Mesothelial cell of epicardium (in vitro differentiated cells): ENCODE measurements around the gene YARS1. TPM values are rescaled to one million over a fixed set of nuclear protein-coding genes. Genes with fewer than 3 reads are reported as not detected.
A peak's percentile ranks its signal among the peaks of the same experiment; 100 is the strongest.

Source experiments
- DNase-seq, 2 experiments: peaks; one replicate each; pipeline ENCODE4 v3.0.0; 2021; ENCODE audit warnings: low spot score in 2 of 2; ENCODE audit not compliant: unreplicated experiment in 2 of 2
- H3K27ac Mint-ChIP-seq: 2 replicates; pipeline ENCODE4 v1.8.0; 2021; ENCODE audit warnings: mixed read lengths
- H3K27me3 Mint-ChIP-seq: 2 replicates; pipeline ENCODE4 v1.8.0; 2021; ENCODE audit warnings: low read depth, mixed read lengths
- H3K36me3 Mint-ChIP-seq: 2 replicates; pipeline ENCODE4 v1.8.0; 2021; ENCODE audit warnings: mixed read lengths
- H3K4me1 Mint-ChIP-seq: 2 replicates; pipeline ENCODE4 v1.8.0; 2021; ENCODE audit warnings: mixed read lengths
- H3K4me3 Mint-ChIP-seq: 2 replicates; pipeline ENCODE4 v1.8.0; 2021; ENCODE audit warnings: mild to moderate bottlenecking, moderate library complexity, mixed read lengths
- H3K9me3 Mint-ChIP-seq: 2 replicates; pipeline ENCODE4 v1.8.0; 2021; ENCODE audit warnings: mixed read lengths
- CTCF ChIP-seq: fragments of 200-600 bp; sonication (generic); IDR thresholded peaks from one replicate; pipeline ENCODE4 v1.5.0; 2021; ENCODE audit warnings: antibody characterized with exemption; ENCODE audit not compliant: unreplicated experiment
- total RNA-seq: library from RNA; stranded (reverse); gene quantifications from 3 replicates; pipeline ENCODE4 v1.2.1, GENCODE V29; 2021

Gene YARS1
- total RNA-seq, 1 donor from 2014 or later = 101 TPM

GRCh38 chr1:32759997-32760623 is 57.0 kb downstream of the YARS1 start:
- peaks cover 88% of the 10 kb centered on the region for H3K4me1 Mint-ChIP-seq
- H3K27ac Mint-ChIP-seq = peak overlapping the region; percentile 100
- peak overlapping the region; percentile 59 for H3K4me3 Mint-ChIP-seq
- H3K27me3 Mint-ChIP-seq = no peaks in the 10 kb centered on the region
- peaks cover 11% of the 10 kb centered on the region for H3K36me3 Mint-ChIP-seq
- no peaks in the 10 kb centered on the region for H3K9me3 Mint-ChIP-seq
- TF ChIP-seq CTCF = no peak
- peak; percentile 87 to 91 for DNase-seq

GRCh38 chr1:32759521-32759981 is 57.6 kb downstream of the YARS1 start:
- peak in 1 of 2 experiments; percentile 47 for DNase-seq
- TF ChIP-seq CTCF = no peak
- H3K36me3 Mint-ChIP-seq = peaks cover 8% of the 10 kb centered on the region
- H3K4me3 Mint-ChIP-seq = peak overlapping the region; percentile 59
- H3K9me3 Mint-ChIP-seq = no peaks in the 10 kb centered on the region
- peak overlapping the region; percentile 100 for H3K27ac Mint-ChIP-seq
- peaks cover 85% of the 10 kb centered on the region for H3K4me1 Mint-ChIP-seq
- H3K27me3 Mint-ChIP-seq = no peaks in the 10 kb centered on the region

GRCh38 chr1:32758795-32759430 is 58.2 kb downstream of the YARS1 start:
- TF ChIP-seq CTCF = no peak
- peaks cover 5% of the 10 kb centered on the region for H3K36me3 Mint-ChIP-seq
- H3K27ac Mint-ChIP-seq = peak overlapping the region; percentile 100
- DNase-seq = no peak
- no peaks in the 10 kb centered on the region for H3K9me3 Mint-ChIP-seq
- H3K4me1 Mint-ChIP-seq = peaks cover 79% of the 10 kb centered on the region
- peak overlapping the region; percentile 59 for H3K4me3 Mint-ChIP-seq
- no peaks in the 10 kb centered on the region for H3K27me3 Mint-ChIP-seq

- peak overlapping the region; percentile 100 for H3K27ac Mint-ChIP-seq
- no peaks in the 10 kb centered on the region for H3K27me3 Mint-ChIP-seq
- H3K9me3 Mint-ChIP-seq = no peaks in the 10 kb centered on the region
- no peak for TF ChIP-seq CTCF
- no peak for DNase-seq
- peaks cover 80% of the 10 kb centered on the region for H3K4me1 Mint-ChIP-seq
- H3K4me3 Mint-ChIP-seq = peak overlapping the region; percentile 15
- peaks cover 3% of the 10 kb centered on the region for H3K36me3 Mint-ChIP-seq
These were observed 58.9 kb downstream of the YARS1 start for GRCh38 chr1:32758177-32758794.

- Mint-ChIP-seq H3K36me3 (peaks cover 1% of the 10 kb centered on the region), H3K4me3 (peak overlapping the region; percentile 15), H3K4me1 (peaks cover 76% of the 10 kb centered on the region), H3K27me3 (no peaks in the 10 kb centered on the region), H3K27ac (peak overlapping the region; percentile 100), H3K9me3 (no peaks in the 10 kb centered on the region)
- TF ChIP-seq CTCF = no peak
- no peak for DNase-seq
These were observed 59.8 kb downstream of the YARS1 start for GRCh38 chr1:32757213-32757895.
